Stimulated activated CD4-positive, alpha-beta T cell treated with anti-CD3 and anti-CD28 coated beads, Interleukin-4, amount 100 ng/mL, for 4 hours (primary cell): ENCODE results near the gene COL15A1.
"Not testable (repeated sequence)": the region's sequence is repeated elsewhere in the genome, so short reads cannot be mapped to it uniquely, and the experiment has no call there.

Source experiments
- DNase-seq, 2 experiments: peaks; one replicate each; pipeline ENCODE4 v3.0.0-alpha.2; 2020

Gene COL15A1

GRCh38 chr9:99093492-99093791 is 149.7 kb downstream of the COL15A1 start:
- DNase-seq: no peak

- DNase-seq: no peak
Observed at GRCh38 chr9:99095565-99095964, 151.9 kb downstream of the COL15A1 start.

GRCh38 chr9:99096409-99096808 is 152.7 kb downstream of the COL15A1 start:
- no peak for DNase-seq

- DNase-seq: not testable (repeated sequence)
Observed at GRCh38 chr9:99099806-99100585, 156.3 kb downstream of the COL15A1 start.

GRCh38 chr9:99101271-99101670 is 157.6 kb downstream of the COL15A1 start:
- no peak for DNase-seq

GRCh38 chr9:99101812-99102211 is 158.1 kb downstream of the COL15A1 start:
- DNase-seq: no peak

- no peak for DNase-seq
Observed at GRCh38 chr9:99103054-99103895, 159.6 kb downstream of the COL15A1 start.

- DNase-seq: no peak
Observed at GRCh38 chr9:99103901-99104458, 160.3 kb downstream of the COL15A1 start.

GRCh38 chr9:99104459-99105151 is 160.9 kb downstream of the COL15A1 start, which contains the start of gene TGFBR1:
TSS of gene TGFBR1 (plus strand) at chr9:99105113. CDS start at chr9:99105206, 93 bp downstream.
- peak; percentile 90 to 92 for DNase-seq

- DNase-seq: peak; percentile 18 to 21
Observed at GRCh38 chr9:99105152-99106043, 161.7 kb downstream of the COL15A1 start.

- DNase-seq: no peak
Observed at GRCh38 chr9:99106044-99106375, 162.3 kb downstream of the COL15A1 start.

GRCh38 chr9:99107421-99107820 is 163.7 kb downstream of the COL15A1 start:
- DNase-seq: no peak

- DNase-seq: no peak
Observed at GRCh38 chr9:99108131-99108530, 164.4 kb downstream of the COL15A1 start.

- DNase-seq: no peak
Observed at GRCh38 chr9:99109522-99109921, 165.8 kb downstream of the COL15A1 start.

- peak in 1 of 2 experiments; percentile 16 for DNase-seq
Observed at GRCh38 chr9:99112750-99113413, 169.2 kb downstream of the COL15A1 start.

- no peak for DNase-seq
Observed at GRCh38 chr9:99113414-99114048, 169.8 kb downstream of the COL15A1 start.

- DNase-seq: no peak
Observed at GRCh38 chr9:99114049-99114440, 170.3 kb downstream of the COL15A1 start.

GRCh38 chr9:99114846-99115500 is 171.3 kb downstream of the COL15A1 start:
- no peak for DNase-seq

GRCh38 chr9:99116003-99116411 is 172.3 kb downstream of the COL15A1 start:
- DNase-seq: no peak

GRCh38 chr9:99118782-99119466 is 175.2 kb downstream of the COL15A1 start:
- peak; percentile 13 to 22 for DNase-seq
